HG03097 (cell line): ENCODE data around the gene USF1.
A peak's percentile ranks its signal among the peaks of the same experiment; 100 is the strongest.
"Not testable (repeated sequence)": the region's sequence is repeated elsewhere in the genome, so short reads cannot be mapped to it uniquely, and the experiment has no call there.

Experiments used
- ATAC-seq: cut with Tn5 transposase; IDR thresholded peaks from one replicate; pipeline ENCODE4 v1.9.1; 2021; ENCODE audit not compliant: unreplicated experiment, low FRiP score

USF1 gene

GRCh38 chr1:161079436-161080110, 33.8 kb upstream of the USF1 start:
- no peak for ATAC-seq

DNA sequence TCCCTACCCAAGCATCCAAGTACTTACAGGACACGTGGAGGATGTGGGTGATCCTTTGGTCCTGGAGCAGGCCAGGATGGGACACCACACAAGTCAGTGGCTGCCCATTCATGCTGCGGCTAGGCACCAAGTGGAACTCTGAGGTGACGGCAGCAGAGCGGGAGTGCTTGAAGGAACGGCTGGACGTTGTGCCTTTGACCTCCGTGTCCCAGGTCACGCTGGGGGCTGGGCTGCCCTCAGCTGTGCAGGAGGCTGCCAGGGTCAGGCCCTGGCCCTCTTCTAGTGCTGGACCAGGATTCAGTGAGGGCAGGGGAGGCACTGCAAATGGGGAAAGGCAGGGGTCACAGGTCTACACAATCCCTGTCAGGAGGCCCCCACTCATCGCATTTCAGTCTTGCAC, 31.6 kb upstream of the USF1 start:
- no peak for ATAC-seq

- no peak for ATAC-seq
Observed at GRCh38 chr1:161076410-161076809, 30.6 kb upstream of the USF1 start.

DNA sequence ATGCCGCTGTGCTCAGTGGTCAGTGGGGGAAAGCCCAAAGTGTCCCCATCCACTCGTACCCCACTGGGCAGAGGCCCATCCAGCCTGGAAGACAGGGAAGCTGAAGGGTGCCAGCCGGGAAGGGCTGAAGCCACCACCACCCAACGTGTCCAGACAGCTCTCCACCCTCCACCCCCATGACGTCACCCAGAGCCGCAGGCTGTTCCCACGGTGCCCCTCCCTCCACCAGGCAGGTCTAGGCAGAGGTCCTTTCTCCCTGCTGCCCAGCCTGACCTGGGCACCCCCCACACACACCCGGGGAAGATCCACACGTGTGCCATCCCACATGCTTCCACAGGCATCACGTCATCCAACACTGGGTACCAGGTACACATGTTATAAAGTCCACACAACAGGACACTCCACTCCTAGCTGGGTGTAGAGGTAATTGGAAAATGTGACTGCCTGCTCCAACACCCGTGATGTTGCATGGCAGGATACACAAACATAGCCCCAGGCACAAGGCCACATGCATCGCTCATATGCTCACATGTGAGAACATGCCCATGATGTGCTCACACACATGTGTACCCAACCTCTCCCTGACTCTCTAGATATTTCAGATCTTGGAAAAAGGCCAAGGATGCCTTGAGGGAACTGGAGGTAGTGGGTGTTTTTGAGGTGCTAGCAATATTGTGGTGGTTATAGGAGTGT, 29.0 kb upstream of the USF1 start:
- no peak for ATAC-seq

DNA sequence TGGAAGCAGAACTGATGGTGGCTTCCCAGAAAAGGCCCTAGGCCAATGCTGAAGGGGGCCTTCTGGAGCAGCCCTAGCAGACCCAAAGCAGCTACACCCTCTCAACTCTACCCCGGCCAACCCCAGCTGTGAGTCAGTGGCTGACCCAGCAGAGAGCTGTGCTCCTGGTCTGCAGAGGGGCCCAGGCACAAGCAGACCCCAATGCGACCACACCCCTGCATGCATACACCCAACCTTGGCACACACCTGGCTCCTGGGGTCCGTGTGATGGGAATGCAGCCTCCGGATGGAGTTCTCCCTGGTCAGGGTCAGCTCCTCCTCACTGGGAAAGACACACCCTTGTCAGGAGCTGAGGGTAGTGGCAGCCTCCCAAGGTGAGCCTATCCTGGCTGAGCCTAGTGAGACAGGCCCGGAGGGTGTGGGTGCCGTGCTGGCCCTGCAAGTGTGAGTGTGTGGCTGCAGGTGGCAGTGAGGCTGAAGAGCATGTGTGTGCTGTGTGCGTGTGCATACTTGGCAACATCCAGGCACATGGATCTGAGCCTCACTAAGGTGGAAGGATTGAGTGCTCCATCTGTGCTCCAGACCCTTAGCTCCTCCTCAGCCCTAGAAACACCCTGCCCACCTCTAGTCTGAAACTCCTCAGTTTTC, 27.8 kb upstream of the USF1 start:
- ATAC-seq = no peak

DNA sequence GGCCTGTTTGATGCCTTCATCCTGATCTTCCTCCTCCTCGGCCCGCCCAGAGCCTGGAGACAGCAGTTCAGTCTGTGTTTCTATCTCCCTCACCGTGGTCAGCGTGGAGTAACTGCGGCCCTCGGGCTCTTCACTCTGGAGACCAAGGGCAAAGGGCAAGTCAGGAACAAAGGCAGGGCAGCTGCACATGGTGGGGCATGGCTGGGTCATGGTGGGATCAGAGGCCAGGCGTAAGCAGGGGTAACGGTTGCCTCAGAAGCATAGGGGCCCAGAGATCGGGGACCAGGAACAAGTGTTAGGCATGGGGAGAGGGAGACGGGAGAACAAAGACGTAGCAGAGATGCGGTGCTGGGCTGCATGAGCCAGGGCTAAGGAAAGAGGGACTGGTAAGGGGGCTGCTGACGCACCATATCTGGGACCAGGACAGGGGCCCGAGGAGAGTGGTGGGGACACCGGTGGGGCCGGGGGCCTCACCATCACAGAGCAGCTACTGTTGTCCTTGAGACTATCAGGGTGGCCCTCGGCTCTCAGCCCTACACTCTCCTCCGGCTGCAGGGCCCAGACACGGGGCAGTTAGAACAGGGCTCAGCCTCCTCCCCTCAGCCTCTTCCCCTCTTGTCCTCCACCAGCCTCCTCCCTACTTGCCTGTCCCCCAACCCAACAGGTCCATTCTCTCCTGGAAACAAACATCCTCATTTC, 27.1 kb upstream of the USF1 start:
- no peak for ATAC-seq

DNA sequence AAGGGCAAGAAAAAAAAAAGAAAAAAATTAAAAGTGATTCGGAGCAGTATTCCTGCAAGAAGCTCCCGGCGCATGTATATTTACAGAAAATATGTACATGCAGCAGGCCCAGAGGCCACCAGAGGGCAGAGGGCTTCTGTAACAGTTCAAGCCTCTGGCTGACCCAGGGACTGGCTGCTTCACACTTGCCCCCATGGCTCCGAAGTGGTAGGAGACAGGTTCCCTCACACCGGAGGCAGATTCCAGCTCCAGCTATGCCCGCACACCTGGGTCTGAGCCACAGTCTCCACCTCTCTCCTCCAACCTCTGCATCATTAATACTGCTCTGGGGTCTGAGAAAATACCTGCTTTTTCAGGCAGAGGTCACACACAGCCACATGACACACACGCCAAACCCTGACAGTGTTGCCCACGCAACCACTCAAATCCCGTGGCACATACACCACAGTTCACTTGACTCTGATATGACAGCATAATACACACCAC, 26.2 kb upstream of the USF1 start:
- ATAC-seq = no peak

DNA sequence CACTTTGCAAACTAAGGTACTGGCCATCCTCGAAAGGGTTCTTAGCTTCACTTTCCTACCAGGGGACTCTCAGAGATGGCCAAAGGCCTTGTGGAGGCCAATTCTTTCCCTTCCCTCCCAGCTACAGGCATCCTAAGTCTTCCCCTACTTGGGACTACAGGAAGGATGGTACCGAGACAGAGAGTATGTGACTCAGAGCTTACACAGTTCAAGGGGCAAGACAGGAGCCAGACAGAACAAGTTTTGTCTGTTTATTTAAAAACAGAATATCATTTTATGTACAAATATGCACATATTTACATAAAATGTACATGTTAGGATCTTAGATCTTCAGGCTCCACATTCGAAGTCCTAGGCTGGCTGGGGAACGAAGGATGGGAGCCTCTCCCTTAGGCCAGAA, 25.0 kb upstream of the USF1 start:
- no peak for ATAC-seq

- peak; percentile 72 for ATAC-seq
Observed at GRCh38 chr1:161069731-161070270, 24.0 kb upstream of the USF1 start, which contains the start of gene ARHGAP30. TSS of gene ARHGAP30 (minus strand) at chr1:161069891. CDS start at chr1:161069624, 267 bp downstream.

- ATAC-seq = no peak
Observed at GRCh38 chr1:161069241-161069640, 23.5 kb upstream of the USF1 start.

DNA sequence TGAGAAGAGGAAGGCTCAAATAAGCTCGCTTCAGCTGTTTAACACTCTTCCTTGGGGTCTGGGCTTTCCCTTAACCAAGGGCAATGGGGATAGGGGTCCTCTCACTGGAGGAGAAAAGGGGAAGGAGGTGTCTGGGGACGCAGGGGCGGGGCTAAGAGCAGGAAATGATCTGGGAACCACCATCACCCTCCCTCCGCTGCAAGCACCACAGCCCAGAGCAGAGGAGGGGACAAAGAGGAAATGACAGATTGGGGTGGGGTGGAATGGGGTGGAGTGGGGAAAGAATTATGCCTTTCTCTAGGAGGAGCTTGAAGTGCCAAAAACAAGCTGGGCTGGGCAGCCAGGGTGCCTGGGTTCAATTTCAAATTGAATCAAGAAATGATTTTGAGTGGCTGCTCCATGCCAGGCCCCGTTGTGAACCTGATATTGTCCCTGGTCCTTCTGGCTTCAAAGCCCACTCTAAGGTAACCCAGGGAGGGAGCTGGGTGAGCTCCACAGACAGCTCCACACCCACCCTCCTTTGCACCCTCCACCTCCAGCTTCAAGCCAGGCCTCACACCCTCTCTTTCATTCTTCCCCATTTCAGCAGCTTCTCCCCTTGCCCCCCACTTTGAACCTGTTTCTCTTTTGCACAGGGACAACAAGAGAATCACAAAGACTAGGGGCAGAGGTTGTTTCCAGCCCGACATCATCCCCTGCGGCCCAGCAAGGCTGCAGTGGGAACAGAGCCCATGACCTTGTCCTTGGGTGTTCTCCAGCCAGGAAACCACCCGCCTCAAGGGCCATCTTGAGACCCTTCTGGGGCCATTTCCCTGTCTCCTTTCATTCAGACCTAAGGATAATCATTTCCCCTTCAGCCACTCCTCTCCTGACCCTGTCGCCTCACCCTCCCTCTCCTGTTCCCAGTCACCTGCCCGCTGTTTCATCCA, 22.8 kb upstream of the USF1 start:
- ATAC-seq = peak; percentile 30

DNA sequence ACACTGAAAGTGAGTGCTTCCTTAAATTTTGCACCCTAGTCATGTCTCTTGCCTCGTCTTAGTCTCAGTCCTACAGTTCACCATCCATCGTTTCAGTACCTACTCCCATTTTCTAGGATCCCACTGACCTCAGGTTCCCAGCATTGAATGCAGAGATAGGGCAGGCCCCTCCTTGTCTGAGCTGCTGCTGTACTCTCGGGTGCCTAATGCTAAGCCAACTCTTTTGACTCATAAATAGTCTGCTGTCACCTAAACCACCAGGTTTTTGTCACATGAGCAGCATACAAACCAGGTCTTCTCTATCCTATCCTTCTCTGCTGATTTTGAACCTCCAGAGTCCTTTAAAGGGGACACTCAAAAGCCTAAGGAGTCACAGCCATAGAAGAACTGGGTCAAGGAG, 20.9 kb upstream of the USF1 start:
- no peak for ATAC-seq

GRCh38 chr1:161065681-161066080, 19.9 kb upstream of the USF1 start:
- ATAC-seq = not testable (repeated sequence)

DNA sequence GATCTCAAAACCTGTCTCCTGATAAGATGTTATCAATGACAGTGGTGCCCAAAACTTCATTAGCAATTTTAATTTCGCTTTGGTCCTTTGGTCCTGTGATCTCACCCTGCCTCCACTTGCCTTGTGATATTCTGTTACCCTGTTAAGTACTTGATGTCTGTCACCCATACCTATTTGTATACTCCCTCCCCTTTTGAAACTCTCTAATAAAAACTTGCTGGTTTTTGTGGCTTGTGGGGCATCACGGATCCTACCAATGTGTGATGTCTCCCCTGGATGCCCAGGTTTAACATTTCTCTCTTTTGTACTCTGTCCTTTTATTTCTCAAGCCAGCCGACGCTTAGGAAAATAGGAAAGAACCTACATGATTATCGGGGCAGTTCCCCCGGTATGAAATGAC, 18.2 kb upstream of the USF1 start:
- ATAC-seq = not testable (repeated sequence)

DNA sequence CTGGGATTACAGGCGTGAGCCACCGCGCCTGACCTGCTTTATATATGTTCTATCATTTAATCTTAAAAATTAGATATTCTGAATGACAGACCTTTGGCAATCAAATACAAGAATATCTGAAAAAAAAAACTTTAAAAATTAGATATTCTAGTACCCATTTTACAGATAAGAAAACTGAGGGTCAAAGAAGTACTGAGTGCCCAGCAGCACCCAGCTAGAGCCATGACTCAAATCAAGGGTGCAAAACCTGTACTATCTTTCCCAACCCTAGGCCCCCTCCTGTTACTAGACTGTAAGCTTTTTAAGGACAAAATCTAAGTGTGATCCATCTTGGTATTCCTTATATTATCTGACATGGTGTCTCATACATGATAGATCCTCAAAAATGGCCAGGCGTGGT, 15.6 kb upstream of the USF1 start:
- no peak for ATAC-seq

GRCh38 chr1:161059293-161059692, 13.5 kb upstream of the USF1 start:
- no peak for ATAC-seq

- ATAC-seq = no peak
Observed at GRCh38 chr1:161054805-161055204, 9.0 kb upstream of the USF1 start.

GRCh38 chr1:161054232-161054631, 8.5 kb upstream of the USF1 start:
- ATAC-seq = no peak

- no peak for ATAC-seq
Observed at GRCh38 chr1:161052899-161053298, 7.1 kb upstream of the USF1 start.

DNA sequence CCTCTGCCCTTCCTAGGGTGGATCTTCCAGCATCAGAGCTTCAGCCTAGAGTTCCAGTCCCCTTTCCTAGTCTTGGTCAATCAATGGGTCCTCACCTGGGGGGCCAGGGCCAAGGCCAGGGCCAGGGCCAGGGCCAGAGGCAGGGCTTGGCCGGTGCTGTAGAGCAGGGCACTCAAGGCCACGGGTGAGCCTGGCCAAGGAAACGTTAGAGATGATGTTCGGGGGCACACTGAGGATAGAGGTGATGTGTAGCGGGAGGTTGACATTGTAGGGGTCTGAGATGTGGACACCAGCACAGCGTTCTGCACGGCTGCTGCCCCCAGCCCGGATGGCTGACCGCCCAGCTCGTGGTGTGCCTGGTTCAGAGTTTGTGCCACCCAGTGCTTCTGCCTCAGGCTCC, 5.4 kb upstream of the USF1 start:
- ATAC-seq = no peak
